Neural cell (in vitro differentiated cells): ENCODE measurements around the gene NT5DC2. TPM values are rescaled to one million over a fixed set of nuclear protein-coding genes. Genes with fewer than 3 reads are reported as not detected.

Source experiments
- H2AFZ ChIP-seq: fragments of 200-600, 300-800 bp; sonication (generic), shearing (Covaris generic); 2 replicates; pipeline ENCODE4 v1.6.0; 2014; ENCODE audit warnings: low read depth, mild to moderate bottlenecking, antibody characterized with exemption, low read length, moderate library complexity
- H3F3A ChIP-seq: fragments of 200-600 bp; shearing (Covaris generic); 2 replicates; pipeline ENCODE4 v1.6.1; 2016; ENCODE audit warnings: mild to moderate bottlenecking, moderate library complexity, mixed read lengths, antibody characterized with exemption, low read length; ENCODE audit not compliant: insufficient read depth, poor library complexity, severe bottlenecking
- H3K27ac ChIP-seq: fragments of 200-600, 300-800 bp; sonication (generic), shearing (Covaris generic); 2 replicates; pipeline ENCODE4 v1.5.1; 2014; ENCODE audit warnings: mild to moderate bottlenecking, low read length, moderate library complexity
- H3K27me3 ChIP-seq: fragments of 300-800, 200-600 bp; sonication (generic), shearing (Covaris generic); 2 replicates; pipeline ENCODE4 v1.6.0; 2014; ENCODE audit warnings: mild to moderate bottlenecking, low read depth, low read length, moderate library complexity; ENCODE audit not compliant: insufficient read depth
- H3K36me3 ChIP-seq: fragments of 300-800, 200-600 bp; sonication (generic), shearing (Covaris generic); 2 replicates; pipeline ENCODE4 v1.5.1; 2014; ENCODE audit warnings: mild to moderate bottlenecking, antibody characterized with exemption, low read length, moderate library complexity; ENCODE audit not compliant: insufficient read depth
- H3K4me2 ChIP-seq: fragments of 300-800, 200-600 bp; sonication (generic), shearing (Covaris generic); 2 replicates; pipeline ENCODE4 v1.6.0; 2014; ENCODE audit warnings: mild to moderate bottlenecking, low read length
- H3K4me3 ChIP-seq: fragments of 300-800, 200-600 bp; sonication (generic), shearing (Covaris generic); 2 replicates; pipeline ENCODE4 v1.5.1; 2014; ENCODE audit warnings: mild to moderate bottlenecking, low read length, moderate library complexity
- H3K79me2 ChIP-seq: fragments of 200-600 bp; shearing (Covaris generic); replicated peaks from 2 replicates; pipeline ENCODE4 v1.6.0; 2014; ENCODE audit warnings: mild to moderate bottlenecking, low read length, moderate library complexity; ENCODE audit not compliant: insufficient read depth
- H3K9ac ChIP-seq: fragments of 300-800, 200-600 bp; sonication (generic), shearing (Covaris generic); 2 replicates; pipeline ENCODE4 v1.6.1; 2016; ENCODE audit warnings: mild to moderate bottlenecking, low read length, mixed read lengths
- H3K9me2 ChIP-seq: fragments of 200-600 bp; shearing (Covaris generic); 2 replicates; pipeline ENCODE4 v1.6.1; 2016; ENCODE audit warnings: mild to moderate bottlenecking, low read length, mixed read lengths; ENCODE audit not compliant: insufficient read depth
- H3K9me3 ChIP-seq: fragments of 200-600, 300-800 bp; sonication (generic), shearing (Covaris generic); 2 replicates; pipeline ENCODE4 v1.6.1; 2016; ENCODE audit warnings: mild to moderate bottlenecking, mixed run types, low read length, moderate library complexity, mixed read lengths
- H4K20me1 ChIP-seq: fragments of 200-600 bp; shearing (Covaris generic); 2 replicates; pipeline ENCODE4 v1.6.1; 2016; ENCODE audit warnings: mild to moderate bottlenecking, mixed run types; ENCODE audit not compliant: insufficient read depth
- EP300 ChIP-seq: fragments of 450-650 bp; conservative IDR thresholded peaks from 2 replicates; pipeline ENCODE4 v1.6.1; 2014; ENCODE audit warnings: antibody characterized with exemption, mild to moderate bottlenecking, moderate library complexity; ENCODE audit not compliant: poor library complexity, severe bottlenecking
- EZH2 ChIP-seq: fragments of 200-600, 300-800 bp; shearing (Covaris generic), sonication (generic); IDR thresholded peaks from 2 replicates; pipeline ENCODE4 v1.6.1; 2014; ENCODE audit warnings: antibody characterized with exemption, low read length, borderline replicate concordance, mild to moderate bottlenecking; ENCODE audit not compliant: insufficient read depth, poor library complexity, severe bottlenecking
- MXI1 ChIP-seq: fragments of 450-650 bp; conservative IDR thresholded peaks from 2 replicates; pipeline ENCODE4 v1.6.1; 2014; ENCODE audit warnings: antibody characterized with exemption, mild to moderate bottlenecking; ENCODE audit not compliant: poor library complexity, severe bottlenecking
- POLR2AphosphoS5 ChIP-seq: IDR thresholded peaks from 2 replicates; pipeline ENCODE4 v1.6.1; 2012
- RAD21 ChIP-seq: fragments of 450-650 bp; conservative IDR thresholded peaks from 2 replicates; pipeline ENCODE4 v1.6.1; 2014; ENCODE audit warnings: antibody characterized with exemption, mild to moderate bottlenecking, moderate library complexity
- SMC3 ChIP-seq: fragments of 450-650 bp; conservative IDR thresholded peaks from 2 replicates; pipeline ENCODE4 v1.6.1; 2014; ENCODE audit warnings: antibody characterized with exemption, mild to moderate bottlenecking, moderate library complexity; ENCODE audit not compliant: poor library complexity
- TAF1 ChIP-seq: IDR thresholded peaks from 2 replicates; pipeline ENCODE4 v1.6.1; 2012; ENCODE audit warnings: low read depth
- polyA plus RNA-seq: library from polyadenylated mRNA; depleted of rRNA; stranded (reverse); fragments of >200 nt; gene quantifications from 2 replicates; pipeline ENCODE4 v1.2.3, GENCODE V29; 2014
- TF ChIP-seq, protein P1 (sequence below): IDR thresholded peaks from 2 replicates; pipeline ENCODE4 v1.6.1; 2012; ENCODE audit warnings: borderline replicate concordance
- TF ChIP-seq, protein P2 (sequence below): fragments of 450-650 bp; IDR thresholded peaks from 2 replicates; pipeline ENCODE4 v1.5.1; 2014; ENCODE audit warnings: antibody characterized with exemption, mild to moderate bottlenecking, moderate library complexity; ENCODE audit not compliant: poor library complexity, severe bottlenecking

The NT5DC2 gene
- polyA plus RNA-seq, 1 donor from 2014 or later = 35.1 TPM

- Histone ChIP-seq H3K79me2 (no peaks in the 10 kb centered on the region), H3K36me3 (no peaks in the 10 kb centered on the region), H3K9ac (no peak overlapping the region), H3K9me2 (no peaks in the 10 kb centered on the region), H3K27ac (no peak overlapping the region), H4K20me1 (no peaks in the 10 kb centered on the region), H3K4me3 (no peak overlapping the region), H3K9me3 (no peaks in the 10 kb centered on the region), H3F3A (no peaks in the 10 kb centered on the region), H3K4me2 (no peak overlapping the region), H3K27me3 (no peaks in the 10 kb centered on the region), H2AFZ (no peak overlapping the region)
- TF ChIP-seq POLR2AphosphoS5 (no peak), EZH2 (no peak), EP300 (no peak), SMC3 (no peak), TAF1 (no peak), MXI1 (no peak), RAD21 (no peak)
- TF ChIP-seq, protein P1, sequence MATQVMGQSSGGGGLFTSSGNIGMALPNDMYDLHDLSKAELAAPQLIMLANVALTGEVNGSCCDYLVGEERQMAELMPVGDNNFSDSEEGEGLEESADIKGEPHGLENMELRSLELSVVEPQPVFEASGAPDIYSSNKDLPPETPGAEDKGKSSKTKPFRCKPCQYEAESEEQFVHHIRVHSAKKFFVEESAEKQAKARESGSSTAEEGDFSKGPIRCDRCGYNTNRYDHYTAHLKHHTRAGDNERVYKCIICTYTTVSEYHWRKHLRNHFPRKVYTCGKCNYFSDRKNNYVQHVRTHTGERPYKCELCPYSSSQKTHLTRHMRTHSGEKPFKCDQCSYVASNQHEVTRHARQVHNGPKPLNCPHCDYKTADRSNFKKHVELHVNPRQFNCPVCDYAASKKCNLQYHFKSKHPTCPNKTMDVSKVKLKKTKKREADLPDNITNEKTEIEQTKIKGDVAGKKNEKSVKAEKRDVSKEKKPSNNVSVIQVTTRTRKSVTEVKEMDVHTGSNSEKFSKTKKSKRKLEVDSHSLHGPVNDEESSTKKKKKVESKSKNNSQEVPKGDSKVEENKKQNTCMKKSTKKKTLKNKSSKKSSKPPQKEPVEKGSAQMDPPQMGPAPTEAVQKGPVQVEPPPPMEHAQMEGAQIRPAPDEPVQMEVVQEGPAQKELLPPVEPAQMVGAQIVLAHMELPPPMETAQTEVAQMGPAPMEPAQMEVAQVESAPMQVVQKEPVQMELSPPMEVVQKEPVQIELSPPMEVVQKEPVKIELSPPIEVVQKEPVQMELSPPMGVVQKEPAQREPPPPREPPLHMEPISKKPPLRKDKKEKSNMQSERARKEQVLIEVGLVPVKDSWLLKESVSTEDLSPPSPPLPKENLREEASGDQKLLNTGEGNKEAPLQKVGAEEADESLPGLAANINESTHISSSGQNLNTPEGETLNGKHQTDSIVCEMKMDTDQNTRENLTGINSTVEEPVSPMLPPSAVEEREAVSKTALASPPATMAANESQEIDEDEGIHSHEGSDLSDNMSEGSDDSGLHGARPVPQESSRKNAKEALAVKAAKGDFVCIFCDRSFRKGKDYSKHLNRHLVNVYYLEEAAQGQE = no peak
- TF ChIP-seq, protein P2, sequence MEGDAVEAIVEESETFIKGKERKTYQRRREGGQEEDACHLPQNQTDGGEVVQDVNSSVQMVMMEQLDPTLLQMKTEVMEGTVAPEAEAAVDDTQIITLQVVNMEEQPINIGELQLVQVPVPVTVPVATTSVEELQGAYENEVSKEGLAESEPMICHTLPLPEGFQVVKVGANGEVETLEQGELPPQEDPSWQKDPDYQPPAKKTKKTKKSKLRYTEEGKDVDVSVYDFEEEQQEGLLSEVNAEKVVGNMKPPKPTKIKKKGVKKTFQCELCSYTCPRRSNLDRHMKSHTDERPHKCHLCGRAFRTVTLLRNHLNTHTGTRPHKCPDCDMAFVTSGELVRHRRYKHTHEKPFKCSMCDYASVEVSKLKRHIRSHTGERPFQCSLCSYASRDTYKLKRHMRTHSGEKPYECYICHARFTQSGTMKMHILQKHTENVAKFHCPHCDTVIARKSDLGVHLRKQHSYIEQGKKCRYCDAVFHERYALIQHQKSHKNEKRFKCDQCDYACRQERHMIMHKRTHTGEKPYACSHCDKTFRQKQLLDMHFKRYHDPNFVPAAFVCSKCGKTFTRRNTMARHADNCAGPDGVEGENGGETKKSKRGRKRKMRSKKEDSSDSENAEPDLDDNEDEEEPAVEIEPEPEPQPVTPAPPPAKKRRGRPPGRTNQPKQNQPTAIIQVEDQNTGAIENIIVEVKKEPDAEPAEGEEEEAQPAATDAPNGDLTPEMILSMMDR = no peak
Observed at GRCh38 chr3:52516509-52517195, 17.0 kb downstream of the NT5DC2 start.

GRCh38 chr3:52515192-52515591, 18.5 kb downstream of the NT5DC2 start:
- H3K27me3 ChIP-seq = no peaks in the 10 kb centered on the region
- no peak overlapping the region for H3K27ac ChIP-seq
- no peaks in the 10 kb centered on the region for H3K79me2 ChIP-seq
- H3F3A ChIP-seq = no peaks in the 10 kb centered on the region
- H2AFZ ChIP-seq = no peak overlapping the region
- no peaks in the 10 kb centered on the region for H3K36me3 ChIP-seq
- no peaks in the 10 kb centered on the region for H3K9me3 ChIP-seq
- TF ChIP-seq EZH2 = no peak
- no peak for TF ChIP-seq SMC3
- TF ChIP-seq EP300 = no peak
- no peak for TF ChIP-seq POLR2AphosphoS5
- H3K9ac ChIP-seq = no peak overlapping the region
- no peaks in the 10 kb centered on the region for H3K9me2 ChIP-seq
- no peak overlapping the region for H3K4me2 ChIP-seq
- no peaks in the 10 kb centered on the region for H4K20me1 ChIP-seq
- H3K4me3 ChIP-seq = no peak overlapping the region
